GM12892 (cell line): ENCODE measurements around the gene KCNK5.

Experiments used
- POLR2A ChIP-seq: IDR thresholded peaks from 2 replicates; pipeline ENCODE4 v1.6.1; 2011; ENCODE audit warnings: low read depth, low read length, control low read depth
- POLR2AphosphoS5 ChIP-seq: IDR thresholded peaks from 2 replicates; pipeline ENCODE4 v1.6.1; 2011; ENCODE audit warnings: low read depth, low read length, control low read depth
- TAF1 ChIP-seq: IDR thresholded peaks from 2 replicates; pipeline ENCODE4 v1.6.1; 2011; ENCODE audit warnings: low read depth, mild to moderate bottlenecking, control low read depth, low read length, borderline replicate concordance

DNA sequence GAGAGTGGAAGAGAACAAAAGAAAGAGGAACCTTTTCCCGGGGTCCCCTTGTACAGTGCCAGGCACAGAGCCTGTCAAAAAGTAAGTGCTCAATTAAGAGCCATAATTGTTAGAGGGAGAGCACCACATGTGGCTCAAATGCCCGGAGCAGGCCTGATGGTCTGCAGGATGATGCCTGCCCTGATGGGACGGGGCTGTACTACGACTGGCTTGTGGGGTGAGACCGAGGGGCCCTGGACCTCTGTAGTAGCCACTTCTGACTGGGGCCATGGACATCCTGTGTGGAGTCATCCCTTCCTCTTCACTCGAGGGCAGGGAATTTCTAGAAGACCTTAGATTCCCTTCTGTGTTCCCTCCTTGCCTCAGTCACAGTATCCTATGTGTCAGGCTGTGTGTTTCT lies 47.9 kb downstream of the KCNK5 start:
- TF ChIP-seq TAF1 (no peak), POLR2A (no peak), POLR2AphosphoS5 (no peak)
